ENCODE results near the gene CLEC14A. TPM values are rescaled to one million over a fixed set of nuclear protein-coding genes. Genes with fewer than 3 reads are reported as not detected.

CLEC14A gene
- total and polyA plus RNA-seq, 4 experiments from 2014 or later, result not detected

DNA sequence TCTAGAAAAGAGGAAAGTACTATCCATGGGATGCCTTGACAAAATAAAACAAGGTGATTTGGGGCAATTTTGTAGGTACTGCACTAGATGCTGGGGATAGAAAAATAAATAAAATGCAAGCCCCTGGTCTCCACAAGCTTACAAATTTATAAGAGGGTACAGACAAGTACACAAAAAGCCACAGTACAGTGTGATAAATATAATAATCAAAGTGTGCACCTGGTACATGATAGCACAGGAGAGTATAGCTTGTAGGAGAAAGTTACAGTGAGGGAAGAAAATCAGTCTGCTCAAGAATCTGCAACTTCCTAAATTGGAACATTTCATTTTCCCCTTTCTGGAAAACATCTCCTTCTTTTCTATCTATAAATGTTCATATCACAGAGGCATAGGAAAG is 51.2 kb downstream of the CLEC14A start:
- Histone ChIP-seq H3K27ac (ENCODE audit: low read depth, low read length) (no peak overlapping the region), H3K27me3 (ENCODE audit: insufficient read depth, low read length) (no peaks in the 10 kb centered on the region), H3K4me3 (ENCODE audit: low read length in 2 of 2) (no peak overlapping the region), H3K36me3 (ENCODE audit: insufficient read depth, low read length) (no peaks in the 10 kb centered on the region), H3K4me1 (ENCODE audit: insufficient read depth, low read length) (peaks cover 10% of the 10 kb centered on the region), H3K9me3 (ENCODE audit: control insufficient read depth in 1 of 2, low read length in 2 of 2) (no peaks in the 10 kb centered on the region)
- intact Hi-C loops (cut with micrococcal nuclease), result no loop called here
- Mint-ChIP-seq H3K36me3 (no peaks in the 10 kb centered on the region), H3K27me3 (peaks cover 26% of the 10 kb centered on the region in 2 donors), H3K4me3 (no peak overlapping the region), H3K27ac (no peak overlapping the region), H3K9me3 (peaks cover 0 to 7% (median 3%) of the 10 kb centered on the region in 8 donors), H3K4me1 (peaks cover 11 to 21% (median 11%) of the 10 kb centered on the region in 4 donors)
- ChIA-PET POLR2A (ENCODE audit: partially characterized antibody) (no interaction called here), CTCF (ENCODE audit: partially characterized antibody) (no interaction called here)
- DNase-seq, result no peak

Other genes starting within 250 kb of the CLEC14A start
- not detected for gene SSTR1, start 48.2 kb downstream of the CLEC14A start, total RNA-seq
- not detected for gene SSTR1, start 48.2 kb downstream of the CLEC14A start, polyA plus RNA-seq

Data from CD4-positive, alpha-beta memory T cell (primary cell).